Mesodermal cell (in vitro differentiated cells): ENCODE results near the gene MYCN.
"Not testable (repeated sequence)": the region's sequence is repeated elsewhere in the genome, so short reads cannot be mapped to it uniquely, and the experiment has no call there.

ENCODE experiments used
- H3K27ac ChIP-seq: 2 replicates; pipeline ENCODE4 v1.7.0; 2013; ENCODE audit warnings: mild to moderate bottlenecking, low read depth, low read length, moderate library complexity; ENCODE audit not compliant: severe bottlenecking
- H3K36me3 ChIP-seq: 2 replicates; pipeline ENCODE4 v1.7.1; 2013; ENCODE audit warnings: mild to moderate bottlenecking, low read length, moderate library complexity; ENCODE audit not compliant: control insufficient read depth, insufficient read depth
- H3K4me1 ChIP-seq: one replicate; pipeline ENCODE4 v1.7.1; 2013; ENCODE audit warnings: mild to moderate bottlenecking, low read length; ENCODE audit not compliant: insufficient read depth, control insufficient read depth, poor library complexity, severe bottlenecking
- H3K4me3 ChIP-seq: 2 replicates; pipeline ENCODE4 v1.7.0; 2013; ENCODE audit warnings: low read length, control low read depth, mild to moderate bottlenecking; ENCODE audit not compliant: insufficient read depth, poor library complexity, severe bottlenecking; ENCODE audit errors: extremely low read depth
- H3K9me3 ChIP-seq: 2 replicates; pipeline ENCODE4 v1.7.1; 2013; ENCODE audit warnings: mild to moderate bottlenecking, low read length, moderate library complexity; ENCODE audit not compliant: control insufficient read depth
- WGBS, 2 experiments: methylation state at CpG; one replicate each; pipeline ENCODE4 v1.1.5; 2013; ENCODE audit warnings: missing lambda C conversion rate in 2 of 2; ENCODE audit not compliant: insufficient coverage in 2 of 2; 5-methylcytosine and 5-hydroxymethylcytosine counted together

Gene MYCN

GRCh38 chr2:15897431-15898098, 42.8 kb upstream of the MYCN start:
- Histone ChIP-seq H3K27ac (no peak overlapping the region), H3K36me3 (no peaks in the 10 kb centered on the region), H3K4me3 (no peak overlapping the region), H3K4me1 (no peaks in the 10 kb centered on the region), H3K9me3 (peaks cover 6% of the 10 kb centered on the region)
- 93% methylated on average over 2 of the region's 4 CpGs; no CpG with 5 or more reads in 1 of the 2 experiments for WGBS, 2 experiments

GRCh38 chr2:15899327-15899612, 41.1 kb upstream of the MYCN start:
- no peak overlapping the region for H3K4me3 ChIP-seq
- peaks cover 6% of the 10 kb centered on the region for H3K9me3 ChIP-seq
- H3K36me3 ChIP-seq, result no peaks in the 10 kb centered on the region
- no peak overlapping the region for H3K27ac ChIP-seq
- no peaks in the 10 kb centered on the region for H3K4me1 ChIP-seq
- no CpG with 5 or more reads among the region's 2 CpGs for WGBS, 2 experiments

GRCh38 chr2:15899751-15900493, 40.4 kb upstream of the MYCN start:
- Histone ChIP-seq H3K9me3 (peaks cover 6% of the 10 kb centered on the region), H3K4me1 (no peaks in the 10 kb centered on the region), H3K36me3 (no peaks in the 10 kb centered on the region), H3K27ac (no peak overlapping the region), H3K4me3 (no peak overlapping the region)
- WGBS, 2 experiments, result 94 to 95% methylated on average over 4 to 5 of the region's 6 CpGs

- 81 to 92% methylated on average over 2 to 3 of the region's 5 CpGs for WGBS, 2 experiments
- Histone ChIP-seq H3K4me3 (no peak overlapping the region), H3K4me1 (no peaks in the 10 kb centered on the region), H3K9me3 (peaks cover 6% of the 10 kb centered on the region), H3K36me3 (no peaks in the 10 kb centered on the region), H3K27ac (no peak overlapping the region)
These were observed 39.1 kb upstream of the MYCN start for GRCh38 chr2:15901095-15901807.

DNA sequence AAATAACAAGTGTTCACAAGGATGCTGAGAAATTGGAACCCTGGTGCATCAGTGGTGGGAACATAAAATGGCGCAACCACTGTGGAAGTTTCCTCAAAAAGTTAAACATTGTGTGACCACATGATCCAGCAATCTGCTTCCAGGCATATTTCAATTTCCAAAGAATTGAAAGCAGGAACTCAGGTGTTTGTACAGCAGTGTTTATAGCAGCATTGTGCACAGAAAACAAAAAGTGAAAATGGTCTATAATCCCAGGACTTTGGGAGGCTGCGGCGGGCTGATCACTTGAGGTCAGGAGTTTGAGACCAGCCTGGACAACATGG, 38.6 kb upstream of the MYCN start:
- 69 to 100% methylated on average over 1 to 3 of the region's 3 CpGs for WGBS, 2 experiments

DNA sequence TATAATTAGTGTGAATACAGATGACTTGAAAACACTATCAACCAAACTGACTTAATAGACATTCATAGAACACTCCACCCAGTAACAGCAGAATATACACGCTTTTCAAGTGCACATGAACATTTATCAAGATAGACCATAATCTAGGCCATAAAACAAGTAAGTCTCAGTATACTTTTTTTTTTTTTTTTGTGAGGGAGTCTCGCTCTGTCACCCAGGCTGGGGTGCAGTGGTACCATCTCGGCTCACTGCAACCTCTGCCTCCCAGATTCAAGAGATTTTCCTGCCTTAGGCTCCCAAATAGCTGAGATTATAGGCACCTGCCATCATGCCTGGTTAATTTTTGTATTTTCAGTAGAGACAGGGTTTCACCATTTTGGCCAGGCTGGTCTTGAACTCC, 36.4 kb upstream of the MYCN start:
- H3K4me1 ChIP-seq, H3K36me3 ChIP-seq: not testable (repeated sequence)

More for the DNA sequence above, 38.6 kb upstream of the MYCN start:
- H3K4me3 ChIP-seq, result no peak overlapping the region
- no peaks in the 10 kb centered on the region for H3K4me1 ChIP-seq
- peaks cover 6% of the 10 kb centered on the region for H3K9me3 ChIP-seq
- H3K36me3 ChIP-seq, result no peaks in the 10 kb centered on the region
- no peak overlapping the region for H3K27ac ChIP-seq

DNA sequence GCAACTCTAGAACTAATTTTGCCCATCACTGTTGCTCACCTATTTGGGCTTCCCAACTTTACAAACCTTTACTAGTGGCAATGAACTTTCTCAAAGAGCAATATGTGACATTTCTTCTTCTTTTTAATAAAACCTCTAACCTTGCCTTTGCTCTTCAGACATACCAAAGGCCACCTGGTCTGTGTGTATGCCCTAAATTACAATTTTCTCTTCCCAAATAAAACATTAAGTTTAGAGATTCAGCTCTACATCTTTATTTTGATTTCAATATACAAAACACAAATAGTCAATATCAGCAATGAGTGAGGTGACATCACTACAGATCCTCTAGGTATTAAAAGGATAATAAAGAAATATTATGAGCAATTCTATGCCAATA, 35.1 kb upstream of the MYCN start:
- Histone ChIP-seq H3K4me1 (no peaks in the 10 kb centered on the region), H3K27ac (no peak overlapping the region), H3K9me3 (no peaks in the 10 kb centered on the region), H3K4me3 (no peak overlapping the region), H3K36me3 (no peaks in the 10 kb centered on the region)

More for the DNA sequence above, 36.4 kb upstream of the MYCN start:
- not testable (repeated sequence) for H3K9me3 ChIP-seq, H3K4me3 ChIP-seq, H3K27ac ChIP-seq
- WGBS, 2 experiments, result 60% methylated on average over 1 of the region's 3 CpGs; no CpG with 5 or more reads in 1 of the 2 experiments

GRCh38 chr2:15905986-15906491, 34.3 kb upstream of the MYCN start:
- Histone ChIP-seq H3K4me1 (no peaks in the 10 kb centered on the region), H3K4me3 (no peak overlapping the region), H3K27ac (no peak overlapping the region), H3K9me3 (no peaks in the 10 kb centered on the region), H3K36me3 (no peaks in the 10 kb centered on the region)
- WGBS, 2 experiments, result 80% methylated on average over 1 of the region's 6 CpGs; no CpG with 5 or more reads in 1 of the 2 experiments

DNA sequence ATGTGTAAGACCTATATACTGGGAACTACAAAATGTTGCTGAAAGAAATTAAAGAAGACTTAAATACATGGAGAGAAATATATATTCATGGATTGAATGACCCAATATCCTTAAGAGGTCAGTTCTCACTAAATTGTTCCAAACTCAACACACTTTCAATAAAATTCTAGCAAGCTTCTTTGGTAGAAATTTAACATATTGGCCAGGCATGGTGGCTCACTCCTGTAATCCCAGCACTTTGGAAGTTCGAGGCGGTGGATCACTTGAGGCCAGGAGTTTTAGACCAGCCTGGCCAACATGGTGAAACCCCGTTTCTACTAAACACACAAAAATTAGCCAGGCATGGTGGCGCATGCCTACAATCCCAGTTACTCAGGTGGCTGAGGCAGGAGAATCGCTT, 33.6 kb upstream of the MYCN start:
- H3K4me1 ChIP-seq, result no peaks in the 10 kb centered on the region
- WGBS, 2 experiments, result 87 to 100% methylated on average over 2 to 4 of the region's 5 CpGs
- no peaks in the 10 kb centered on the region for H3K9me3 ChIP-seq
- no peak overlapping the region for H3K27ac ChIP-seq
- H3K36me3 ChIP-seq, result no peaks in the 10 kb centered on the region
- H3K4me3 ChIP-seq, result no peak overlapping the region

DNA sequence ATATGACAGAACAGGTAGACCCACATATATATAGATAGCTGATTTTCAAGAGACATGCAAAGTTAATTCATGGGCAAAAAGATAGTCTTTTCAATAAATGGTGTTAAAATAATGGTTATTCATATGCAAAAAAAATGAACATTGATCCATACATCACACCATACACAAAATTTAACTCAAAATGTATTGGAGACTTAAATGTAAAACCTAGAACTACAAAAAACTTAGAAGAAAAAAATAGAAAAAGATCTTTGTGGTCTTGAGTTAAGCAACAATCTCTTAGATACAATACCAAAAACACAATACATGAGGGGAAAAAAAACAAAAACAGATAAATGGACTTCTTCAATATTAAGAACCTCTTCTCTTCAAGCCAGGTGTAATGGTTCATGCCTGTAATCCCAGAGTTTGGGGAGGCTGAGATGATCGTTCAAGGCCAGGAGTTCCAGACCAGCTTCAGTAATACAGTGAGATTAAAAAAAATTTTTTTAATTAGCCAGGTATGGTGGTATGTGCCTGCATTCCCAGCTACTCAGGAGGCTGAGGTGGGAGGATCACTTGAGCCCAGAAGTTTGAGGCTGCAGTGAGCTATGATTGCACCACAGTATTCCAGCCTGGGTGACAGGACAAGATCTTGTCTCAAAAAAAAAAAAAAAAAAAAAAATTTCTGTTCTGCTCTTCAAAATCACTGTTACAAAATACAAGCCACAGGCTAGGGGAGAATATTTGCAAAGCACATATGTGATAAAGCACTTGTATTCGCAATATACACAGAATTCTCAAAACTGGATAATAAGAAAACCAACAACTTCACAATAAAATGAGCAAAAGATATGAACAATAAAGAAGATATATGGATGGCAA, 32.7 kb upstream of the MYCN start:
- peaks cover 5% of the 10 kb centered on the region for H3K4me1 ChIP-seq
- no peak overlapping the region for H3K27ac ChIP-seq
- H3K4me3 ChIP-seq, result no peak overlapping the region
- H3K9me3 ChIP-seq, result no peaks in the 10 kb centered on the region
- no peaks in the 10 kb centered on the region for H3K36me3 ChIP-seq
- 71% methylated on average over 1 of the region's 2 CpGs; no CpG with 5 or more reads in 1 of the 2 experiments for WGBS, 2 experiments
